Activated T-helper 17 cell treated with anti-CD3 and anti-CD28 coated beads, Interleukin-2, amount 50 U/mL, for 72 hours (primary cell): ENCODE measurements around the gene LRRC56. TPM values are rescaled to one million over a fixed set of nuclear protein-coding genes. Genes with fewer than 3 reads are reported as not detected.
A peak's percentile ranks its signal among the peaks of the same experiment; 100 is the strongest.
"Not testable (repeated sequence)": the region's sequence is repeated elsewhere in the genome, so short reads cannot be mapped to it uniquely, and the experiment has no call there.

Source experiments
- ATAC-seq: fragments of 150-1000 bp; cut with Tn5 transposase; replicated peaks from 2 replicates; pipeline ENCODE4 v1.10.0; 2021; ENCODE audit warnings: mild to moderate bottlenecking, moderate library complexity
- H3K27ac Mint-ChIP-seq: one replicate; pipeline ENCODE4 v1.8.0; 2022; ENCODE audit warnings: mixed read lengths
- H3K27me3 Mint-ChIP-seq: one replicate; pipeline ENCODE4 v1.8.0; 2022; ENCODE audit warnings: mixed read lengths
- H3K36me3 Mint-ChIP-seq: one replicate; pipeline ENCODE4 v1.8.0; 2022; ENCODE audit warnings: low read depth, mild to moderate bottlenecking, mixed read lengths
- H3K4me1 Mint-ChIP-seq: one replicate; pipeline ENCODE4 v1.8.0; 2022; ENCODE audit warnings: mixed read lengths
- H3K4me3 Mint-ChIP-seq: one replicate; pipeline ENCODE4 v1.8.0; 2022; ENCODE audit warnings: mild to moderate bottlenecking, mixed read lengths
- H3K9me3 Mint-ChIP-seq: one replicate; pipeline ENCODE4 v1.8.0; 2022; ENCODE audit warnings: mixed read lengths
- total RNA-seq, 2 donors: library from RNA; stranded (reverse); gene quantifications; one replicate each; pipeline ENCODE4 v1.2.3, GENCODE V29; 2022

LRRC56 gene
- total RNA-seq, 2 donors from 2014 or later, result 1.1 to 4.4 TPM

DNA sequence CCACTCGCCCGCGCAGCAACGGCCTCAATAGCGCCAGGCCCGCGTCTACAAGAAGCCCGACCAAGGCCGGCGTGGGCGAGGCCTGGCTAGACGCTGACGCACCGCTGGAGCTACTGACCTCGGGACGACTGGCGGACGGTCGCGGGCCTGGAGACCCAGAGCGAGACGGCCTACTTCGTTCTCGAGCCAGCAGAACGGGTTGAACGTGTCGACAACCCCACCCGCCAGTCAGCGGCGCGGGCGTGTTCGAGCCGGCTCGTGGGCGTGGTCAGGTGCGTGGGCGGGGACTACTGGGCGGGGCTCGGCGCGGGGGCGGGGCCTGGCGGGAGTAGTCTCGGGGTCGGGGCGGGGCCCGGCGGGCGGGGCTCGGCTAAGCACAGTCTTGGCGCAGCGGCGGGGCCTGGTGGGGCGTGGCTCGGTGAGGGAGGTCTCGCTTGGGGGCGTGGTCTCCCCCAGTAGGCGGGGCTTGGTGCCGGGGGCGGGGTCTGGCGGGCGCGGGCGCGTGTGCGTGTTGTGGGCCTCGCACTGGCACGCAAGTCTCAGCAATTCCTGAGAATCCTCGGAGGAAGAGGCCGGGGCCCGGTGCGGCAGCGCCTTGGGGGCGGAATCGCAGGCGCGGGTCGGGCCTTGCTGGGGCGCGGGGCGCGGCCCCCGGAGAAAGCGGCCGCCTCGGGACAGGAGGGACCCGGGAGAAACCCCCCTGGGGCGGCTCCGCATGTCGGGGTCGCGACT, 30.2 kb upstream of the LRRC56 start, which contains the start of gene RNH1:
RNH1 (minus strand) TSS at position 248 of the 732 bp plus-strand sequence. CDS start 5,080 bp downstream, outside the sequence.
- peak within 1 kb of the TSS; percentile 98 for H3K27ac Mint-ChIP-seq
- H3K9me3 Mint-ChIP-seq, result no peaks in the 10 kb centered on the region
- H3K4me1 Mint-ChIP-seq, result no peaks in the 10 kb centered on the region
- peaks cover 52% of the 10 kb centered on the region for H3K36me3 Mint-ChIP-seq
- peak within 1 kb of the TSS; percentile 94 for H3K4me3 Mint-ChIP-seq
- ATAC-seq, result peak; percentile 80
- H3K27me3 Mint-ChIP-seq, result no peaks in the 10 kb centered on the region

- H3K27me3 Mint-ChIP-seq, result no peaks in the 10 kb centered on the region
- no peak for ATAC-seq
- peak overlapping the region; percentile 94 for H3K4me3 Mint-ChIP-seq
- no peaks in the 10 kb centered on the region for H3K9me3 Mint-ChIP-seq
- no peaks in the 10 kb centered on the region for H3K4me1 Mint-ChIP-seq
- peak overlapping the region; percentile 65 for H3K27ac Mint-ChIP-seq
- H3K36me3 Mint-ChIP-seq, result peaks cover 59% of the 10 kb centered on the region
Observed at GRCh38 chr11:507727-508515, 29.4 kb upstream of the LRRC56 start.

DNA sequence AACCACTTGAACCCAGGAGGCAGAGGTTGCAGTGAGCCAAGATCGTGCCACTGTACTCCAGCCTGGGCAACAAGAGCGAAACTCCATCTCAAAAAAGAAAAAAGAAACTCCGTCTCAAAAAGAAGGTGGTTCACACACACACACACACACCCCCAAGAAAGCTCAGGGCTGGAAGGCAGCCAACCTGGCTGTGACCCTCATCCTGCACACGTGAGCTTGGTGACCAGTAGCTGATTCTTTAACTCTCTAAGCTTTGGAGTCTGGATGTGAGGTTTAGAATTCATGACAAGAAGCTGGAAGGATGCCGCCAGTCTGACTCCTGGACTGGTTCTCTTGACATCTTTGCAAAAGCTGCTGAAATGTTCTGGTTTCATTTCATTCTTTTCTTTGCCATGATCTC, 28.4 kb upstream of the LRRC56 start:
- H3K9me3 Mint-ChIP-seq, result no peaks in the 10 kb centered on the region
- no peak for ATAC-seq
- H3K36me3 Mint-ChIP-seq, result peaks cover 65% of the 10 kb centered on the region
- no peaks in the 10 kb centered on the region for H3K27me3 Mint-ChIP-seq
- H3K4me3 Mint-ChIP-seq, result no peak overlapping the region
- H3K4me1 Mint-ChIP-seq, result no peaks in the 10 kb centered on the region
- H3K27ac Mint-ChIP-seq, result no peak overlapping the region

GRCh38 chr11:512761-513595, 24.3 kb upstream of the LRRC56 start:
- Mint-ChIP-seq H3K4me1 (no peaks in the 10 kb centered on the region), H3K27me3 (no peaks in the 10 kb centered on the region), H3K4me3 (no peak overlapping the region), H3K36me3 (peaks cover 52% of the 10 kb centered on the region), H3K27ac (peak overlapping the region; percentile 43), H3K9me3 (peaks cover 4% of the 10 kb centered on the region)
- no peak for ATAC-seq

- peaks cover 37% of the 10 kb centered on the region for H3K36me3 Mint-ChIP-seq
- ATAC-seq, result no peak
- no peak overlapping the region for H3K4me3 Mint-ChIP-seq
- no peak overlapping the region for H3K27ac Mint-ChIP-seq
- H3K27me3 Mint-ChIP-seq, result no peaks in the 10 kb centered on the region
- H3K9me3 Mint-ChIP-seq, result peaks cover 4% of the 10 kb centered on the region
- peaks cover 4% of the 10 kb centered on the region for H3K4me1 Mint-ChIP-seq
Observed at GRCh38 chr11:514606-515005, 22.7 kb upstream of the LRRC56 start.

GRCh38 chr11:515131-515530, 22.2 kb upstream of the LRRC56 start:
- Mint-ChIP-seq H3K4me3 (no peak overlapping the region), H3K36me3 (peaks cover 32% of the 10 kb centered on the region), H3K27ac (no peak overlapping the region), H3K27me3 (no peaks in the 10 kb centered on the region), H3K9me3 (peaks cover 4% of the 10 kb centered on the region), H3K4me1 (peaks cover 4% of the 10 kb centered on the region)
- no peak for ATAC-seq

GRCh38 chr11:516400-516799, 20.9 kb upstream of the LRRC56 start:
- no peak for ATAC-seq
- Mint-ChIP-seq H3K27me3 (no peaks in the 10 kb centered on the region), H3K36me3 (peaks cover 23% of the 10 kb centered on the region), H3K4me1 (peaks cover 4% of the 10 kb centered on the region), H3K9me3 (peaks cover 4% of the 10 kb centered on the region), H3K27ac (no peak overlapping the region), H3K4me3 (no peak overlapping the region)

DNA sequence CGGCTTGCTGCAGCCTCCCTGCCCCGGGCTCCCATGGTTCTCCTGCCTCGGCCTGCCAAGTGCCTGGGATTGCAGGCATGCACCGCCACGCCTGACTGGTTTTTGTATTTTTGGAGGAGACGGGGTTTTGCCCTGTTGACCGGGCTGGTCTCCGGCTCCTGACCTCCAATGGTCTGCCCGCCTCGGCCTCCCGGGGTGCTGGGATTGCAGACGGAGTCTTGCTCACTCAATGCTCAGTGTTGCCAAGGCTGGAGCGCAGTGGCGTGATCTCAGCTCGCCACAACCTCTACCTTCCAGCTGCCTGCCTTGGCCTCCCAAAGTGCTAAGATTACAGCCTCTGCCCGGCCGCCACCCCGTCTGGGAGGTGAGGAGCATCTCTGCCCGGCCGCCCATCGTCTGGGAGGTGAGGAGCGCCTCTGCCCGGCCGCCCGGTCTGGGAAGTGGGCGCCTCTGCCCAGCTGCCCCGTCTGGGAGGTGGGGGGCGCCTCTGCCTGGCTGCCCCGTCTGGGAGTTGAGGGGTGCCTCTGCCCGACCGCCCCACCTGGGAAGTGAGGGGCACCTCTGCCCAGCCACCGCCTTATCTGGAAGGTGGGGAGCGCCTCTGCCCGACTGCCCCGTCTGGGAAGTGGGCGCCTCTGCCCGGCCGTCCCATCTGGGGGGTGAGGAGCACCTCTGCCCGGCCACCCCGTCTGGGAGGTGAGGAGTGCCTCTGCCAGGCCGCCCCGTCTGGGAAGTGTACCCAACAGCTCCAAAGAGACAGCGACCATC, 20.2 kb upstream of the LRRC56 start:
- H3K27ac Mint-ChIP-seq, H3K27me3 Mint-ChIP-seq, ATAC-seq, H3K9me3 Mint-ChIP-seq, H3K4me1 Mint-ChIP-seq, H3K4me3 Mint-ChIP-seq: not testable (repeated sequence)
- H3K36me3 Mint-ChIP-seq, result peaks cover 19% of the 10 kb centered on the region

DNA sequence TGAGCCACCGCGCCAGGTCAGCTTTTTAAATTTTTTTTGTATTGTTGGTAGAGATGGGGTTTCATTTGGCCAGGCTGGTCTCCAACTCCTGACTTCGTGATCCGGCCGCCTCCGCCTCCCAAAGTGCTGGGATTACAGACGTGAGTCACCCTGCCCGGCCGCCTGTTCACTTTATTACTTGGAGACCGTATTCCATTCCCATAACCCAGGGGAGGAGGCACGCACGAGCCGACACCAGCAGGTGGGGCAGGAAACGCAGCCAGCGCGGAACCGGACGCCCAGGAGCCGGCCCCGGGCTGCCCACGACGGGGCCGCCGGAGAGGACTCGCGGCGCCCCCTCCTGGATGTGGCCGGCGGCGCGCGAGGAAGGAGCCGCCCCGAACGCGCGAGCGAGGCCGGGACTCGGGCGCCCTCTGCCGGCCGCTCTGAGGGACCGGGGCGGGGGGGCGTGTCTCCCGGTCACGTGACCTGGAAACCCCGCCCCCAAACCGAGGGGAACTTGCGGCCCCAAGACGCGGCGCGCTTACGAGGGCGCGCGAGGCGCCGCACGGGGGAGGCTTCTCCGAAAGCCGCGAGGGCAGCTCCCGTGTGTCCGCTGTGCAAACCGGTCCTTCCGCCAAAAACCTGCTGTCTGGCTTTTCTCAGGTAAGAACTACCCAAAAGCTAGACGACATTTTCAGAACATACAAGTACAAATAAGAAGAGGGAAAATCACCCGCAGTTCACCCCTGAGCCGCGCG, 18.7 kb upstream of the LRRC56 start:
- no peaks in the 10 kb centered on the region for H3K27me3 Mint-ChIP-seq
- H3K4me1 Mint-ChIP-seq, result peaks cover 4% of the 10 kb centered on the region
- peak overlapping the region; percentile 82 for H3K4me3 Mint-ChIP-seq
- H3K27ac Mint-ChIP-seq, result peak overlapping the region; percentile 72
- H3K36me3 Mint-ChIP-seq, result peaks cover 9% of the 10 kb centered on the region
- H3K9me3 Mint-ChIP-seq, result peaks cover 4% of the 10 kb centered on the region
- ATAC-seq, result peak; percentile 97

- ATAC-seq, result no peak
- H3K36me3 Mint-ChIP-seq, result no peaks in the 10 kb centered on the region
Observed at GRCh38 chr11:520428-521176, 16.7 kb upstream of the LRRC56 start.

GRCh38 chr11:521177-521688, 16.1 kb upstream of the LRRC56 start:
- H3K4me3 Mint-ChIP-seq, result no peak overlapping the region
- no peaks in the 10 kb centered on the region for H3K36me3 Mint-ChIP-seq
- no peak overlapping the region for H3K27ac Mint-ChIP-seq

More at GRCh38 chr11:520428-521176, 16.7 kb upstream of the LRRC56 start:
- Mint-ChIP-seq H3K4me1 (peaks cover 4% of the 10 kb centered on the region), H3K27me3 (no peaks in the 10 kb centered on the region), H3K27ac (no peak overlapping the region), H3K9me3 (peaks cover 4% of the 10 kb centered on the region), H3K4me3 (no peak overlapping the region)

GRCh38 chr11:526192-526591, 11.1 kb upstream of the LRRC56 start:
- no peak overlapping the region for H3K4me3 Mint-ChIP-seq
- H3K36me3 Mint-ChIP-seq, result no peaks in the 10 kb centered on the region
- no peak for ATAC-seq
- no peaks in the 10 kb centered on the region for H3K27me3 Mint-ChIP-seq
- no peaks in the 10 kb centered on the region for H3K4me1 Mint-ChIP-seq
- H3K27ac Mint-ChIP-seq, result no peak overlapping the region
- H3K9me3 Mint-ChIP-seq, result no peaks in the 10 kb centered on the region

More at GRCh38 chr11:521177-521688, 16.1 kb upstream of the LRRC56 start:
- ATAC-seq, result no peak
- Mint-ChIP-seq H3K27me3 (no peaks in the 10 kb centered on the region), H3K9me3 (peaks cover 4% of the 10 kb centered on the region), H3K4me1 (peaks cover 4% of the 10 kb centered on the region)
